ENCODE data around the gene KRCC1.
"Not testable (repeated sequence)": the region's sequence is repeated elsewhere in the genome, so short reads cannot be mapped to it uniquely, and the experiment has no call there.

KRCC1 gene

DNA sequence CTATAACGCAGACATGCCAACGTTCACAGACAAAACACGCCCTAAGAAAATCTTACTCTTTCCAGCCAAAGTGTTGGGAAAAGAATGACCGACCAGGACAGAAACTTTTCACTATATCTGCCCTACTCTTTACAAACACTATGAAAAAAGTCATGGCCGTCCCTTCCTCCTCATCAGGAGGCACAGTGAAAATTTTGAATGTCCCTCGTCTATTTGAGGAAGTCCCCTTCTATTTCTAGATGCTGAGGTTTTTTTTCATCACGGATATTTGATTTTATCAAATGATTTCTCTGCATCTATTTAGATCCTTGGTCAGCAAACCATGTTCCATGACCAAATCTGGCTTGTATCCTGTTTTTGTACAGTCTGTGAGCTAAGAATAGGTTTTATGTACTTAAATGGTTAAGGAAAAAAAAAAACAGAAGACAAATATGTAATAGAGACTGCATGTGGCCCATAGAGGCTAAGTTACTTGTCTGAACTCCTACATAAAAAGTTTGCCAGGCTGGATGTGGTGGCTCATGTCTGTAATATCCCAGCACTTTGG is 61.2 kb downstream of the KRCC1 start:
- DNase-seq: not testable (repeated sequence)

DNA sequence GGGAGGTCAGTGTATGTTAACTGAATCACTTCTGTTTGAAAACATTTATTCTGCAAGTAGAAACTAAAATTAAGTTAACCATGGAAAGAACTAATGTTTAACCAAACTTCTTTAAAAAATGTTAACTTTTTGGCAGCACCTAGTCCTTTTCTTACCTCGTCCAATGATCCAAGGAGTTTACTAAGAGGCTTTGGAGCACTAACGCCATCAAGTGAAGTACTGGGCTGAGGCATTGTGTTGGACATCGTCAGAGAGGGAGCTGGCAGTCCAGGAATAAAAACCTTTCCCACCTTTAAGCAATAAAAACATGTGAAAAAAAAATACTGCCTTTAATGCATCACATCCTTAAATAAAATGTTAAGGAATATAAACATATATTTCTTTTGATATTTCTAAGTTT is 63.0 kb downstream of the KRCC1 start:
- DNase-seq: not testable (repeated sequence)

DNA sequence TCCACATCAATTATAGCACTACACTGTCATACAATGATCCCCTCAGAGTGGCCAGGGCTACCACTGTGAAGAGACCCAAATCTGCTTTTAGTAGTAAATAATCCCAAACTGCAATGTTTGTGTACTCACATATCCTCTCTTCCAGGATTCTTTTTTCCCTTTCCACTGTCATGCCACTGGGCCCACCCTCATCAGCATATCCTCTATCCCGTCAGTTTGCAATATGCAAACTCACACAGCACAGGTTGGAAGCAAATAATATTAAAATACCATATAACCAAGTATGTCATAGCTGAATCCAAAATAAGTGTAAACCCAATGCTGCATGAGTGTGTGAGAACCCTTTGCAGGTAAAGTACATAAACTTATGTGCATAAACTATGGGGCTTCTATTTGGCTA is 68.1 kb downstream of the KRCC1 start:
- DNase-seq: not testable (repeated sequence)

DNA sequence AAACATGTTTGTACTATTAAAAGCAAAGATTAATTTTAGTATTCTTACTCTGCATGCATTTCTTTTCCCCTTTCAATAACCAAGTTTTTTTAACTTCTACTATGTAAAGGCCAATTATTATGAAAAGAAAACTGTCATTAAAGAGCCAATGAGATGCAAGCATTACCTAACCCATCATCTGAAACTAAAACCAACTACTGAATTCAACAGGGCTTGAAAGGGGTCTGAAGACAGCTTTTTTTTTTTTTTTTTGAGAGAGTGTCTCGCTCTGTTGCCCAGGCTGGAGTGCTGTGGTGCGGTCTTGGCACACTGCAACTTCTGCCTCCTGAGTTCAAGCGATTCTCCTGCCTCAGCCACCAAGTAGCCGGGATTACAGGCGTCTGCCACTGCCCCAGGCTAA is 69.7 kb downstream of the KRCC1 start:
- DNase-seq: not testable (repeated sequence)

DNA sequence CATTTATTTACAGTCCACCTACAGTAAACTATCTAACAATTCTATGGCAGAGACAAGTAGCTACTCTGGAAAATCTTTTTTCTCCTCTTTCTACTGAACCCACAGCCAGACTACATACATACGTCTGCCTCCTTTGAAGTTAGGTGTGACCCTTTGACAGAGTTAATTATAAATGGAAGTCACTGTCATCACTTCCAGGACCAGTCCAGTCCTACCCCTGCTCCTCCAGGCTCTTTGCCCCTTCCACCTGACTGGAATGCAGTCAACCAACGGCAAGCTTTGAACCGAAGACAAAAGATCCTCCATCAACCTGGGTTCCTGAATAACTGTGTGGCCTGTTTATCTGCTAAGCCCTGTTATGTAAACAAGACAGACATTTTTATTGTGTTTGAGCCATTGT is 74.4 kb downstream of the KRCC1 start:
- not testable (repeated sequence) for DNase-seq
